Keratinocyte (primary cell): ENCODE measurements around the gene ABITRAM. TPM values are rescaled to one million over a fixed set of nuclear protein-coding genes. Genes with fewer than 3 reads are reported as not detected.

ENCODE experiments used
- DNase-seq: peaks from one replicate; pipeline ENCODE4 v3.0.0-alpha.2; 2011; ENCODE audit warnings: low read depth, missing footprints, low spot score
- FAIRE-seq: peaks from 2 replicates; lab custom pipeline; 2011; peaks lifted over from hg19 to GRCh38; lab: Jason Lieb, UNC
- H2AFZ ChIP-seq: 2 replicates; pipeline ENCODE4 v1.6.0; 2012; ENCODE audit warnings: low read length, control low read depth, inconsistent platforms; ENCODE audit not compliant: control insufficient read depth
- H3K27ac ChIP-seq: 2 replicates; pipeline ENCODE4 v1.5.1; 2011; ENCODE audit warnings: low read length; ENCODE audit not compliant: control insufficient read depth, insufficient read depth
- H3K27me3 ChIP-seq: 3 replicates; pipeline ENCODE4 v1.6.0; 2011; ENCODE audit warnings: low read length; ENCODE audit not compliant: control insufficient read depth, insufficient read depth; ENCODE audit errors: extremely low read depth
- H3K36me3 ChIP-seq, 2 experiments: 2 replicates in 1 of 2; 3 replicates in 1 of 2; pipeline ENCODE4 v1.5.1; 2011; ENCODE audit warnings: low read length in 2 of 2, mild to moderate bottlenecking in 1 of 2; ENCODE audit not compliant: control insufficient read depth in 2 of 2, insufficient read depth in 2 of 2; ENCODE audit errors: extremely low read depth in 1 of 2
- H3K4me1 ChIP-seq: 3 replicates; pipeline ENCODE4 v1.5.1; 2011; ENCODE audit warnings: low read length; ENCODE audit not compliant: control insufficient read depth, insufficient read depth; ENCODE audit errors: extremely low read depth
- H3K4me2 ChIP-seq: 3 replicates; pipeline ENCODE4 v1.6.0; 2011; ENCODE audit warnings: low read depth, low read length; ENCODE audit not compliant: control insufficient read depth, insufficient read depth; ENCODE audit errors: extremely low read depth
- H3K4me3 ChIP-seq, 3 experiments: fragments of 200-600 bp in 1 of 3; sonication (generic) in 1 of 3; 2 replicates in 2 of 3; 3 replicates in 1 of 3; pipeline ENCODE4 v1.5.1; 2011 to 2016; ENCODE audit warnings: low read length in 3 of 3, mild to moderate bottlenecking in 3 of 3, control low read depth in 2 of 3, inconsistent platforms in 1 of 3, low read depth in 1 of 3, mixed read lengths in 1 of 3, mixed run types in 1 of 3, moderate library complexity in 1 of 3; ENCODE audit not compliant: control insufficient read depth in 2 of 3, insufficient read depth in 2 of 3; ENCODE audit errors: extremely low read depth in 1 of 3
- H3K79me2 ChIP-seq: 2 replicates; pipeline ENCODE4 v1.6.0; 2012; ENCODE audit warnings: low read length; ENCODE audit not compliant: control insufficient read depth, insufficient read depth
- H3K9ac ChIP-seq: 3 replicates; pipeline ENCODE4 v1.6.0; 2011; ENCODE audit warnings: low read length; ENCODE audit not compliant: control insufficient read depth, insufficient read depth; ENCODE audit errors: extremely low read depth
- H3K9me1 ChIP-seq: 3 replicates; pipeline ENCODE4 v1.6.0; 2011; ENCODE audit warnings: low read length; ENCODE audit not compliant: control insufficient read depth, insufficient read depth; ENCODE audit errors: extremely low read depth
- H3K9me3 ChIP-seq: 2 replicates; pipeline ENCODE4 v1.5.1; 2012; ENCODE audit warnings: low read depth, low read length; ENCODE audit not compliant: control insufficient read depth
- H4K20me1 ChIP-seq: 3 replicates; pipeline ENCODE4 v1.6.0; 2011; ENCODE audit warnings: low read length; ENCODE audit not compliant: control insufficient read depth, insufficient read depth; ENCODE audit errors: extremely low read depth
- EZH2 ChIP-seq: IDR thresholded peaks from one replicate; pipeline ENCODE4 v1.6.1; 2012; ENCODE audit warnings: inconsistent platforms, mild to moderate bottlenecking, low read length, moderate library complexity
- dilution Hi-C: fragments of 300-500 bp; cut with MboI; formaldehyde crosslinking; loops from one replicate; pipeline ENCODE4 v1.7.0; 2020; ENCODE audit warnings: low sequenced_read_pairs; ENCODE audit not compliant: extremely low pct_ligation_motif_present
- polyA plus RNA-seq, 5 experiments: library from polyadenylated mRNA; depleted of rRNA in 3 of 5; stranded (reverse) in 3 of 5; stranded (forward) in 1 of 5; unstranded in 1 of 5; fragments of >200 nt; gene quantifications; 1 replicate in 1 of 5; 2 replicates in 3 of 5; 3 replicates in 1 of 5; pipeline versions ENCODE4 v1.2.1 to v1.2.3, GENCODE V29; 2011 to 2012; ENCODE audit warnings: missing spikeins in 2 of 5, low read depth in 1 of 5, low replicate concordance in 1 of 5
- TF ChIP-seq, protein P1 (sequence below), 3 experiments: IDR thresholded peaks in 1 of 3; conservative IDR thresholded peaks in 1 of 3; optimal IDR thresholded peaks in 1 of 3; 2 replicates in 2 of 3; 3 replicates in 1 of 3; pipeline versions ENCODE3 to v1.5.1; 2011; ENCODE audit warnings: low read length in 3 of 3, mild to moderate bottlenecking in 3 of 3, moderate library complexity in 2 of 3, control low read depth in 1 of 3, inconsistent platforms in 1 of 3; ENCODE audit not compliant: insufficient read depth in 2 of 3; ENCODE audit errors: extremely low read depth in 1 of 3

ABITRAM gene
- polyA plus RNA-seq, 1 donor (not counting 4 experiments of a cell fraction or from before 2014, with no cell fraction given): 30.5 TPM

DNA sequence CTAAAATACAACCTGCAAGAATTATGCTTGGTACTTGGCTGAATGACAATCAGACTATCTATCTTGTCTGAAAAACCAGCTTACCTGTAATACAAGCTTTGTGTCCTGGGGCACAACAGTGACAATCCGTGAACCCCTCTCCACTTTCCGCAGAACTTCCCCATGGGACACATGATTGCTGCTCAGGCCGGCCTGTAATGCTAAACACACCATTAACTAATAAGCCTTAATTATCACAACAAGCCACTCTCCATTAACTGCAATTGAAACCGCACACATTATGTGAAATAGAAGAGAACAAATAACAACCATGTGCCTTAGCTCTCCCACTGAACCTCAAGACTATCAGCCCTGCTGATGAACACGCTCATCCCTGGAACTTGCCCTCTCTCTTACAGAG, 34.0 kb upstream of the ABITRAM start:
- Histone ChIP-seq H3K36me3 (peaks cover 25 to 46% of the 10 kb centered on the region in 2 experiments), H3K27ac (no peak overlapping the region), H3K4me3 (no peak overlapping the region), H3K9me3 (no peaks in the 10 kb centered on the region), H3K9ac (no peak overlapping the region), H3K79me2 (no peaks in the 10 kb centered on the region), H3K27me3 (no peaks in the 10 kb centered on the region), H4K20me1 (no peaks in the 10 kb centered on the region), H3K9me1 (no peaks in the 10 kb centered on the region), H3K4me2 (no peak overlapping the region), H2AFZ (no peak overlapping the region), H3K4me1 (no peaks in the 10 kb centered on the region)
- TF ChIP-seq, protein P1, sequence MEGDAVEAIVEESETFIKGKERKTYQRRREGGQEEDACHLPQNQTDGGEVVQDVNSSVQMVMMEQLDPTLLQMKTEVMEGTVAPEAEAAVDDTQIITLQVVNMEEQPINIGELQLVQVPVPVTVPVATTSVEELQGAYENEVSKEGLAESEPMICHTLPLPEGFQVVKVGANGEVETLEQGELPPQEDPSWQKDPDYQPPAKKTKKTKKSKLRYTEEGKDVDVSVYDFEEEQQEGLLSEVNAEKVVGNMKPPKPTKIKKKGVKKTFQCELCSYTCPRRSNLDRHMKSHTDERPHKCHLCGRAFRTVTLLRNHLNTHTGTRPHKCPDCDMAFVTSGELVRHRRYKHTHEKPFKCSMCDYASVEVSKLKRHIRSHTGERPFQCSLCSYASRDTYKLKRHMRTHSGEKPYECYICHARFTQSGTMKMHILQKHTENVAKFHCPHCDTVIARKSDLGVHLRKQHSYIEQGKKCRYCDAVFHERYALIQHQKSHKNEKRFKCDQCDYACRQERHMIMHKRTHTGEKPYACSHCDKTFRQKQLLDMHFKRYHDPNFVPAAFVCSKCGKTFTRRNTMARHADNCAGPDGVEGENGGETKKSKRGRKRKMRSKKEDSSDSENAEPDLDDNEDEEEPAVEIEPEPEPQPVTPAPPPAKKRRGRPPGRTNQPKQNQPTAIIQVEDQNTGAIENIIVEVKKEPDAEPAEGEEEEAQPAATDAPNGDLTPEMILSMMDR (optimal IDR thresholded peaks at IDR 0.05 in 1 of 3, IDR thresholded peaks at IDR 0.05 in 1 of 3, conservative IDR thresholded peaks at IDR 0.05 in 1 of 3; ENCODE audit: extremely low read depth in 1 of 3, insufficient read depth in 2 of 3, low read length in 3 of 3): no peak
- no peak for TF ChIP-seq EZH2
- dilution Hi-C loops: no loop called here
- DNase-seq (no peak), FAIRE-seq (no peak)

DNA sequence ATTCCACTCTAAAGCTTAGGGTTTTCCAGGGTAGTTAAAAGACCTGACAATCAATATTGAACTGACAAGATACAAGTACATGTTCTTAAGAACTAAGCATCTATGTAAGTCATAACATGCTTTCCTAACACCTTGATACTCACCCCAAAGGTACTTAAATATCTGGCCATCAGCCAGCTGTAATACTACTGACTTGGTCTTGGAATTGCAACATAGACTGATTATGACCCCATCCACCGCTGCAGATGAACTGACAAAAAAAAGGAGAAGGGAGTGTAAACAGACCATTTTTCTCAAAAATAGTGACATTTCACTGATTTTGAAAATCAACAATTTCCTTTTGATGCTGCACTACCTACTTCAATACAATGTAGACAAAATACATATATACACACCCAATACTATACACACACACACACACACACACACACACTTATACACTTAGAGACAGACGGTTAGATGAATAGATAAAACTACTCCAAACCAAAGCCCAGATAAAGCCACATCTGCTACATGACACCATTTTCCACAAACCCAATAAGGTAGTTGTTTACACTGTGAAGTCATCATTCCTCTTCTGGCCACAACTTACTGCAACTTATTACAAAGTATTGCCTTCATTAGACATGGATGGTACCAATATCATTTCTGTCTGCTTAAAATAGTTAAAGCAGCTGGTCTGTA, 30.6 kb upstream of the ABITRAM start:
- Histone ChIP-seq H3K27me3 (no peaks in the 10 kb centered on the region), H3K4me1 (no peaks in the 10 kb centered on the region), H3K79me2 (no peaks in the 10 kb centered on the region), H3K36me3 (peaks cover 21 to 37% of the 10 kb centered on the region in 2 experiments), H3K9me1 (no peaks in the 10 kb centered on the region), H2AFZ (no peak overlapping the region), H3K4me3 (no peak overlapping the region), H3K27ac (no peak overlapping the region), H3K9me3 (no peaks in the 10 kb centered on the region), H3K4me2 (no peak overlapping the region), H3K9ac (no peak overlapping the region), H4K20me1 (no peaks in the 10 kb centered on the region)
- no peak for DNase-seq
- dilution Hi-C loops: no loop called here
- no peak for FAIRE-seq
- TF ChIP-seq, protein P1 (optimal IDR thresholded peaks at IDR 0.05 in 1 of 3, IDR thresholded peaks at IDR 0.05 in 1 of 3, conservative IDR thresholded peaks at IDR 0.05 in 1 of 3; ENCODE audit: extremely low read depth in 1 of 3, insufficient read depth in 2 of 3, low read length in 3 of 3): no peak
- TF ChIP-seq EZH2: no peak
